ENCODE results near the gene CNEP1R1.
A peak's percentile ranks its signal among the peaks of the same experiment; 100 is the strongest.

CNEP1R1 gene

DNA sequence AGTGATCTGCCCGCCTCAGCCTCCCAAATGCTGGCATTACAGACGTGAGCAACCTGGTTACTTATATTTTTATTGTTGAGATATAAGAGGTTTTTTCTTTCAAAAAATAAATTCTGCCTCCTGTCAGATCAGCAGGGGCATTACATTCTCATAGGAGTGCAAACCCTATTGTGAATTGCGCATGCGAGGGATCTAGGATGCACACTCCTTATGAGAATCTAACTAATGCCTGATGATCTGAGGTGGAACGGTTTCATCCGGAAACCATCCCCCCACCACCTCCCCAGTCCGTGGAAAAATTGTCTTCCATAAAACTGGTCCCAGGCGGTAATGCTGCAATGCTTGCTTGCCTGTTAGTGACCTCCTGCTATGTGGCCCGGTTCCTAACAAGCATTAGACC lies 7.5 kb upstream of the CNEP1R1 start:
- DNase-seq (ENCODE audit: low spot score) = no peak

GRCh38 chr16:50021544-50021943 lies 3.5 kb upstream of the CNEP1R1 start:
- DNase-seq (ENCODE audit: low spot score) = no peak

GRCh38 chr16:50023641-50024040 lies 1.4 kb upstream of the CNEP1R1 start:
- no peak for DNase-seq (ENCODE audit: low spot score)

DNA sequence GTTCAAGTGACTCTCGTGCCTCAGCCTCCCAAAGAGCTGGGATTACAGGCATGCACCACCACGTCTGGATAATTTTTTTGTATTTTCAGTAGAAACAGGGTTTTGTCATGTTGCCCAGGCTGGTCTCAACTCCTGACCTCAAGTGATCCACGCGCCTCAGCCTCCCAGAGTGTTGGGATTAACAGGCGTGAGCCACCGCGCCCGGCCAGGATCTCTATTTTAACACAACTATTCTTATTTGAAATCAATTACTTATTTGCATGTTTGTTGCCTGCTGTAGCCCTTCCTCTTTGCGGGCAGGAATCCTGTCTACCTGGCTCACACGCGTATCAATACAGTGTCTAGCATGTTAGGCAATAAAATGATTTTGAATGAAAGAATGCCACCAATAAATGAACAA lies 818 bp upstream of the CNEP1R1 start:
- no peak for DNase-seq (ENCODE audit: low spot score)

DNA sequence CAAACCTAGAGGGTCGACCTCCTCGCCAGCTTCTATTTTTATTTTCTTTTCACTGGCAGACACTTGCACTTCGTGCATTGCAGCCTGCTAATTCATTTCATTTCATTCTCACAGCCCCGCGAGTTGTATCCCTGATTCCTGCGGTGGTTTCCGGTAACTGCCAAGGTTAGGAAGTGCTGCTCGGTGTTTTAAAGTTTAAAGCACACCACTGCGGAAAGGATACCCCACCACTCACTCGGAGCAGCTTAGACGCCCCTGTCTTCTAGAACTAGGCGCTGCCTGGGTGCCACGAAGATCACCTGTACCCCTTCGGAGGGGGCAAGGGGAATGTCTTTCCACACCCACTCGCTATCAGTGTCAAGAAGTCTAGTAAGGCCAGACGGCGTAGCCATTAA lies 509 bp downstream of the CNEP1R1 start:
- DNase-seq (ENCODE audit: low spot score) = peak; percentile 15

- no peak for DNase-seq (ENCODE audit: low spot score)
These were observed 2.8 kb downstream of the CNEP1R1 start for GRCh38 chr16:50027829-50028228.

DNA sequence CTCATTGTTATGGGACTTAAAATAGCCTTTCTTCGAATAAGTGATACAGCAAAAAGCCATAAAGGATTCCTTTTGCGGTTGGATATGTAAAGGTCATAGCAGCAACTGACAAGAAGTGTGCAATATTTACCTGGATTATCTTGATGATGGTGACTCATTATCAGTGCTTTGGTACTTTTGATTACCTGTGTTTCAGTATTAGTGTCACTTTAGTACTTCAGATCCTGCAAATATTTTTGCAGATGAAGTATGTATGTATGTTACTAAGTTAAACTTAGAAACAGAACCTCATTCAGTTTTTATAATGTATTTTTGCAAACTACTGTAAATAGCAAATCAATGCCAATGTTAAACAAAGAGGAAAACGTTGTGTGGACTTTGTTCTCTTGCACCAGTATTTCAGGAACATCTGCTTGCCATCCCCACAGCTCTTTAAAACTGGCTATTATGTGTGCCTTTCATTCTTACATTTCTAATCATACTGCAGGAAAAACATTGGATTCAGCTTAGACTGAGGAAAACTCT lies 10.5 kb downstream of the CNEP1R1 start:
- no peak for DNase-seq (ENCODE audit: low spot score)

GRCh38 chr16:50036426-50036825 lies 11.4 kb downstream of the CNEP1R1 start:
- DNase-seq (ENCODE audit: low spot score) = no peak

- no peak for DNase-seq (ENCODE audit: low spot score)
These were observed 12.7 kb downstream of the CNEP1R1 start for GRCh38 chr16:50037662-50038220.

- DNase-seq (ENCODE audit: low spot score) = no peak
These were observed 13.3 kb downstream of the CNEP1R1 start for GRCh38 chr16:50038286-50038685.

DNA sequence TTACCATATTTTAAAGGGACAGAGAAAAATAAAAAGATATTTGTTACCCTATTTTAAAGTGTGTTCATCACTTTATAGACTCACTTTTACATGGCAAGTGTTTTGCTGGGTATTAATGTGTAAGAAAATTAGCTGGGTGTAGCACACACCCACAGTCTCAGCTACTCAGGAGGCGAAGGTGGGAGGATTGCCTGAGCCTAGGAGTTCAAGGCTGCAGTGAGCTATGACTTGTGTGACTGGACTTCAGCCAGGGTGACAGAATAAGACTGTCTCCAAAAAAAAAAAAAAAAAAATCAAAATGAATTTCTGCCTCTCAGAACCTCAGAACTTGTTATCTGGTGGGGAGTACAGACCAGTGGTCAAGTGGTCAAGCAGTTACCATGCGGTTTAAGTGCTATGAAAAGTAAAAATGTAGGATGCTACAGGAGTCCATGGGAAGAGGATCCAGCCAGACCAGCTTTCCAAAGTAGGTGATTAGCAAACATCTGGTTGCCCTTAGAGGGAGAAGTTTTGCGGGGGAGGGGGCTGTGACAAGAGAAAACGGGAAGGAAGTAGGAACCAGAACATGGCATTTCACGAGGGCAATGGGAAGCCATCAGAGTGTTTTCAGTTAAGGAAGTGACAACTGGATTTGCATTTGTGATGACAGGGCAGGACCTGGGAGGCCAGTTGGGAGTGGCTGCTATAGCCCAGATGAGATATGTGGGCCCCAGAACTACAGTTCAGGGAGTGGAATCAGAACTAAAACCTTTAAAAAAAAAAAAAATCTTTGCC lies 13.9 kb downstream of the CNEP1R1 start:
- peak; percentile 7 for DNase-seq (ENCODE audit: low spot score)

DNA sequence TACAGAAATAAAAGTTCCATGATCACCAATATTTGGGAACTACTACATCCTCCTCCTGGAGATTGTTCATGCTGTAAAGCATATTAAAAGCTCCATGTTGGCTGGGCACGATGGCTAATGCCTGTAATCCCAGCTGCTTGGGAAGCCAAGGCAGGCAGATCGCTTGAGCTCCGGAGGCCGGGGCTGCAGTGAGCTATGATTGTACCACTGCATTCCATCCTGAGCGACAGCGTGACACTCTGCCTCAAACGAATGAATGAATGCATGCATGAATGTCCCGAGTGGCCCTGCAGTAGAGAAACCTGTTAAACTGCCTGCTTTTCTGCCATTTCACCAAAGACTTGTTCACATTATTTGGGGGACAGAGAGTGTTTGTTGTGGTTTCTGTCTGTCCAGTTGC lies 15.0 kb downstream of the CNEP1R1 start:
- DNase-seq (ENCODE audit: low spot score) = no peak

- DNase-seq (ENCODE audit: low spot score) = no peak
These were observed 15.7 kb downstream of the CNEP1R1 start for GRCh38 chr16:50040710-50041109.

GRCh38 chr16:50043358-50043757 lies 18.3 kb downstream of the CNEP1R1 start:
- no peak for DNase-seq (ENCODE audit: low spot score)

- DNase-seq (ENCODE audit: low spot score) = no peak
These were observed 20.4 kb downstream of the CNEP1R1 start for GRCh38 chr16:50045412-50045811.

- no peak for DNase-seq (ENCODE audit: low spot score)
These were observed 21.8 kb downstream of the CNEP1R1 start for GRCh38 chr16:50046853-50047252.

- DNase-seq (ENCODE audit: low spot score) = no peak
These were observed 22.8 kb downstream of the CNEP1R1 start for GRCh38 chr16:50047864-50048263.

DNA sequence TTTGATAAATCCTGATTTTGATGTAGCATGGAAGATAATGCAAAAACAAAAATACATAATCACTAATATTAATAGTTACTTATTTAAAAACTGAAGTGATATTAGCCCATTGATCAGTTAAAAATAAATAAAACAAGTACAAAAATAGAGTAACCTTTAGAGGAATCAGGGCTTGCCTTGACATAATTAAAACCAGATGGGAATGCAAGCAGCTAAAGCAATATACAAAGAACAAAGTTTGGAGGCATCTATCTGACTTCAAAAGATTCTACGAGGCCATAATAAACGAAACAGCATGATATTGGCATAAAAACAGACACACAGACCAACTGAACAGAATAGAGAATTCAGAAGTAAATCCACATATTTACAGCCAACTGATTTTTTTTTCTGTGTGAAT lies 25.8 kb downstream of the CNEP1R1 start:
- DNase-seq (ENCODE audit: low spot score) = no peak

DNA sequence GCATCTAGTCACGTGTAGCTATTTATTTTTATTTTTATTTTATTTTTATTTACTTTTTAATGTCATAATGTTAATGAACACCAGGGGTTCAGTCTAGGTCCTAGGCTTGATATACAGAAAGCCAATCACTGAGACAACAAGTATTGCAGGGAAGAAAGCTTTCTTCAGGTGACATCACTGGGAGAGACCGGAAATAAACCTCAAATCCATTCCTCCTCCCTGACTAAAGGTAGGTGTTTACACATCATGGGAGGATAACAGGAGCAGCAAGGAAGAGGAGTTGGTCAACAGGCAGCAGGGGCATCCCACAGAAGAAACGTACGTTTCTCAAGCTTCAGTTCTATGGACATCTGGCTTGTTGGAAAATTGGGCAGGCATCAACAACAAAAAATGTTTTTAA lies 31.2 kb downstream of the CNEP1R1 start:
- no peak for DNase-seq (ENCODE audit: low spot score)

- no peak for DNase-seq (ENCODE audit: low spot score)
These were observed 33.2 kb downstream of the CNEP1R1 start for GRCh38 chr16:50058091-50058771.

- no peak for DNase-seq (ENCODE audit: low spot score)
These were observed 34.1 kb downstream of the CNEP1R1 start for GRCh38 chr16:50059111-50059510.

GRCh38 chr16:50059669-50060068 lies 34.6 kb downstream of the CNEP1R1 start:
- DNase-seq (ENCODE audit: low spot score) = no peak

GRCh38 chr16:50061326-50061725 lies 36.3 kb downstream of the CNEP1R1 start:
- no peak for DNase-seq (ENCODE audit: low spot score)

All from CD4-positive, alpha-beta T cell treated with Interleukin-15 for 4 hours (primary cell).